HCT116 (cell line): ENCODE results near the gene NT5C3B. TPM values are rescaled to one million over a fixed set of nuclear protein-coding genes. Genes with fewer than 3 reads are reported as not detected.

Experiments
- ATAC-seq: fragments of 200-7000 bp; cut with Tn5 transposase; 2 replicates; pipeline ENCODE4 v1.9.1; 2020; ENCODE audit warnings: mild to moderate bottlenecking, moderate library complexity
- BruUV-seq: library from RNA; stranded (reverse); fragments of 400-500 nt; replicated peaks from 2 replicates; lab custom pipeline; 2021; lab: Mats Ljungman, UMichigan
- CTCF ChIA-PET: fragments of 300-600 bp; sonication (Branson Sonifier 250); formaldehyde crosslinking; loops from one replicate; lab custom pipeline; 2021; ENCODE audit warnings: antibody characterized with exemption; lab: Charles Lee
- POLR2A ChIA-PET: fragments of 300-600, 350-600 bp; sonication (Branson Sonifier 250); formaldehyde crosslinking; loops from one replicate; lab custom pipeline; 2021; ENCODE audit warnings: antibody characterized with exemption; lab: Charles Lee
- RAD21 ChIA-PET, 2 experiments: fragments of 300-600 bp; sonication (Branson Sonifier 250); formaldehyde crosslinking; loops; one replicate each; lab custom pipeline; 2023; ENCODE audit warnings: low total read pairs in 2 of 2; ENCODE audit not compliant: uncharacterized antibody in 2 of 2, unreplicated experiment in 2 of 2, low non-redundant PET in 1 of 2; lab: Charles Lee
- DNase-seq: peaks from one replicate; pipeline ENCODE4 v3.0.0-alpha.2; 2010; ENCODE audit warnings: low read depth, low spot score
- H2AFZ ChIP-seq: fragments of 200-600 bp; shearing (Covaris generic), sonication (generic); 2 replicates; pipeline ENCODE4 v1.6.1; 2017; ENCODE audit warnings: low read depth, mixed run types, mixed read lengths, antibody characterized with exemption, low read length; ENCODE audit not compliant: poor library complexity, severe bottlenecking
- H3K27ac ChIP-seq: 2 replicates; pipeline ENCODE4 v1.5.1; 2012; ENCODE audit warnings: low read depth, low read length
- H3K27me3 ChIP-seq: fragments of 200-600 bp; sonication (generic); 2 replicates; pipeline ENCODE4 v1.6.1; 2016; ENCODE audit warnings: mixed run types, low read length, mixed read lengths; ENCODE audit not compliant: insufficient read depth
- H3K36me3 ChIP-seq, 2 experiments: fragments of 200-500 bp in 1 of 2; fragments of 200-600 bp in 1 of 2; sonication (Bioruptor generic) in 1 of 2; sonication (generic) in 1 of 2; 2 replicates each; pipeline versions ENCODE4 v1.5.1 to v1.6.1; 2014 to 2016; ENCODE audit warnings: low read length in 2 of 2, inconsistent platforms in 1 of 2, mixed read lengths in 1 of 2, mixed run types in 1 of 2; ENCODE audit not compliant: insufficient read depth in 2 of 2, control insufficient read depth in 1 of 2
- H3K4me1 ChIP-seq, 2 experiments: fragments of 200-600 bp in 1 of 2; sonication (generic) in 1 of 2; 2 replicates each; pipeline versions ENCODE4 v1.5.1 to v1.6.1; 2012 to 2017; ENCODE audit warnings: low read length in 2 of 2, inconsistent platforms in 1 of 2, mild to moderate bottlenecking in 1 of 2, mixed read lengths in 1 of 2, mixed run types in 1 of 2, moderate library complexity in 1 of 2; ENCODE audit not compliant: insufficient read depth in 2 of 2, control insufficient read depth in 1 of 2
- H3K4me2 ChIP-seq: fragments of 200-600 bp; sonication (generic); 2 replicates; pipeline ENCODE4 v1.6.1; 2017; ENCODE audit warnings: mixed run types, low read length, mixed read lengths
- H3K4me3 ChIP-seq, 2 experiments: fragments of 200-600 bp in 1 of 2; sonication (generic) in 1 of 2; replicated peaks in 1 of 2; 2 replicates each; pipeline ENCODE4 v1.5.1; 2011 to 2016; ENCODE audit warnings: low read length in 2 of 2, control low read depth in 1 of 2, low read depth in 1 of 2, mild to moderate bottlenecking in 1 of 2, mixed read lengths in 1 of 2, mixed run types in 1 of 2
- H3K79me2 ChIP-seq: fragments of 200-600 bp; sonication (generic); 2 replicates; pipeline ENCODE4 v1.6.1; 2017; ENCODE audit warnings: mild to moderate bottlenecking, mixed run types, low read length, moderate library complexity, mixed read lengths; ENCODE audit not compliant: insufficient read depth
- H3K9ac ChIP-seq: fragments of 200-600 bp; sonication (generic); 2 replicates; pipeline ENCODE4 v1.6.1; 2016; ENCODE audit warnings: low read length, mixed read lengths
- H3K9me2 ChIP-seq: fragments of 200-600 bp; sonication (generic), shearing (Covaris generic); 2 replicates; pipeline ENCODE4 v1.6.1; 2017; ENCODE audit warnings: mixed run types, mild to moderate bottlenecking, moderate library complexity; ENCODE audit not compliant: insufficient read depth
- H3K9me3 ChIP-seq, 2 experiments: fragments of 200-500 bp in 1 of 2; fragments of 200-600 bp in 1 of 2; sonication (Bioruptor generic) in 1 of 2; sonication (generic) in 1 of 2; 2 replicates each; pipeline ENCODE4 v1.6.1; 2014 to 2017; ENCODE audit warnings: low read length in 2 of 2, mixed read lengths in 2 of 2, inconsistent platforms in 1 of 2, low read depth in 1 of 2, mild to moderate bottlenecking in 1 of 2, mixed run types in 1 of 2, moderate library complexity in 1 of 2; ENCODE audit not compliant: control insufficient read depth in 1 of 2, insufficient read depth in 1 of 2
- H4K20me1 ChIP-seq: fragments of 200-600 bp; sonication (generic), shearing (Covaris generic); 2 replicates; pipeline ENCODE4 v1.6.1; 2017; ENCODE audit warnings: mixed run types, mild to moderate bottlenecking, moderate library complexity; ENCODE audit not compliant: insufficient read depth
- CTCF ChIP-seq, 3 experiments: fragments of 200-600 bp in 1 of 3; sonication (generic) in 1 of 3; IDR thresholded peaks in 2 of 3; conservative IDR thresholded peaks in 1 of 3; 2 replicates each; pipeline ENCODE4 v1.5.1; 2012 to 2017; ENCODE audit warnings: low read depth in 2 of 3, low read length in 2 of 3, antibody characterized with exemption in 1 of 3, borderline replicate concordance in 1 of 3, control low read depth in 1 of 3, mild to moderate bottlenecking in 1 of 3, mixed read lengths in 1 of 3, mixed run types in 1 of 3, moderate library complexity in 1 of 3; ENCODE audit not compliant: insufficient read depth in 1 of 3
- POLR2AphosphoS5 ChIP-seq: IDR thresholded peaks from 2 replicates; pipeline ENCODE4 v1.6.1; 2011; ENCODE audit warnings: mild to moderate bottlenecking, low read depth, low read length, moderate library complexity
- RAD21 ChIP-seq: IDR thresholded peaks from 2 replicates; pipeline ENCODE4 v1.6.1; 2012; ENCODE audit warnings: low read depth, mild to moderate bottlenecking
- SP1 ChIP-seq: IDR thresholded peaks from 2 replicates; pipeline ENCODE4 v1.6.1; 2012; ENCODE audit warnings: low read depth
- SRF ChIP-seq: IDR thresholded peaks from 2 replicates; pipeline ENCODE4 v1.6.1; 2012; ENCODE audit warnings: low read depth
- ZBTB33 ChIP-seq: IDR thresholded peaks from 2 replicates; pipeline ENCODE4 v1.6.1; 2011; ENCODE audit warnings: mild to moderate bottlenecking, low read length, moderate library complexity; ENCODE audit not compliant: insufficient replicate concordance; ENCODE audit errors: extremely low read depth
- intact Hi-C: fragments of 100-400 bp; cut with micrococcal nuclease; formaldehyde crosslinking; loops from 2 replicates; pipeline ENCODE4 v1.10.0; 2022
- total RNA-seq: library from RNA; stranded (reverse); gene quantifications from one replicate; pipeline ENCODE4 v1.2.1, GENCODE V29; 2021; ENCODE audit not compliant: unreplicated experiment

Gene NT5C3B
- total RNA-seq, 1 experiment from 2014 or later: 110 TPM

GRCh38 chr17:41801374-41802271 lies 34.4 kb downstream of the NT5C3B start:
- POLR2A ChIA-PET: interaction anchor here (0.7 to 5.5 kb wide), 9 partner anchors 9 to 113 kb away, joined by 3 to 77 read pairs (median 5); partner anchors contain the start of genes EIF1 and JUP

More at GRCh38 chr17:41801374-41802271, 34.4 kb downstream of the NT5C3B start:
- ChIA-PET CTCF (interaction anchor here (0.9 to 7.4 kb wide), 7 partner anchors 9 to 106 kb away, joined by 3 to 109 read pairs (median 4); partner anchors contain the start of genes JUP and P3H4), RAD21 (interaction anchor here (0.6 to 2.5 kb wide), 9 partner anchors 15 to 73 kb away, joined by 3 to 13 read pairs (median 3); partner anchors contain the start of gene JUP (in 2 of the 2))
- no TSS peak for BruUV-seq
- H3K79me2 ChIP-seq: no peaks in the 10 kb centered on the region
- no peaks in the 10 kb centered on the region for H3K27me3 ChIP-seq
- no peak overlapping the region for H2AFZ ChIP-seq
- intact Hi-C loops: loop anchor here (1.0 to 2.0 kb wide), 2 partner anchors 29 to 63 kb away; no protein-coding TSS in a partner anchor
- ATAC-seq (peak; percentile 64), DNase-seq (peak; percentile 56)
- H3K4me1 ChIP-seq: peaks cover 26 to 40% of the 10 kb centered on the region in 2 experiments
- no peaks in the 10 kb centered on the region for H4K20me1 ChIP-seq
- H3K4me3 ChIP-seq: peak overlapping the region; percentile 32 to 39
- H3K4me2 ChIP-seq: peak overlapping the region; percentile 73
- H3K9me2 ChIP-seq: no peaks in the 10 kb centered on the region
- no peak for TF ChIP-seq SP1
- no peak for TF ChIP-seq SRF
- TF ChIP-seq RAD21: peak; percentile 99
- peak; percentile 92 to 96 (median 95) for TF ChIP-seq CTCF (IDR thresholded peaks at IDR 0.05 in 2 of 3, conservative IDR thresholded peaks at IDR 0.05 in 1 of 3; ENCODE audit: borderline replicate concordance in 1 of 3, insufficient read depth in 1 of 3, low read depth in 2 of 3, low read length in 2 of 3)
- TF ChIP-seq ZBTB33: no peak
- TF ChIP-seq POLR2AphosphoS5: peak; percentile 30
- no peaks in the 10 kb centered on the region for H3K36me3 ChIP-seq
- H3K27ac ChIP-seq: peak overlapping the region; percentile 82
- H3K9ac ChIP-seq: peak overlapping the region; percentile 58
- H3K9me3 ChIP-seq: no peaks in the 10 kb centered on the region
